B cell (primary cell): Measurements from ENCODE around the gene SPTBN1. TPM values are rescaled to one million over a fixed set of nuclear protein-coding genes. Genes with fewer than 3 reads are reported as not detected.

ENCODE experiments used
- ATAC-seq: fragments of 200-7000 bp; cut with Tn5 transposase; one replicate; pipeline ENCODE4 v1.10.0; 2021; ENCODE audit warnings: low read depth, mild to moderate bottlenecking, moderate number of reproducible peaks, moderate library complexity
- CTCF ChIA-PET: fragments of 350-600 bp; sonication (Branson Sonifier 250); formaldehyde crosslinking; loops from one replicate; lab custom pipeline; 2021; ENCODE audit warnings: antibody characterized with exemption, inconsistent platforms; lab: Charles Lee
- POLR2A ChIA-PET: fragments of 350-600 bp; sonication (Branson Sonifier 250); formaldehyde crosslinking; loops from one replicate; lab custom pipeline; 2021; ENCODE audit warnings: antibody characterized with exemption; lab: Charles Lee
- DNase-seq: peaks from one replicate; pipeline ENCODE4 v3.0.0; 2013
- H2AFZ ChIP-seq: 2 replicates; pipeline ENCODE4 v1.6.1; 2012; ENCODE audit warnings: mild to moderate bottlenecking, low read depth, low read length; ENCODE audit not compliant: insufficient read depth, poor library complexity, severe bottlenecking
- H3K27ac ChIP-seq, 2 donors: 1 replicate in 1 of 2; 2 replicates in 1 of 2; pipeline ENCODE4 v1.5.1; 2012 to 2013; ENCODE audit warnings: low read length in 2 of 2, mild to moderate bottlenecking in 2 of 2, moderate library complexity in 1 of 2
- H3K27me3 ChIP-seq, 4 experiments: fragments of 200-600 bp in 1 of 4; sonication (generic) in 1 of 4; replicated peaks in 1 of 4; 1 replicate in 2 of 4; 2 replicates in 2 of 4; pipeline versions ENCODE4 v1.6.1 to v1.7.0; 2013 to 2016; ENCODE audit warnings: low read length in 3 of 4, mild to moderate bottlenecking in 2 of 4, mixed read lengths in 1 of 4, moderate library complexity in 1 of 4; ENCODE audit not compliant: insufficient read depth in 4 of 4, control insufficient read depth in 3 of 4; ENCODE audit errors: control extremely low read depth in 1 of 4
- H3K36me3 ChIP-seq, 2 experiments: replicated peaks in 1 of 2; 1 replicate in 1 of 2; 2 replicates in 1 of 2; pipeline versions ENCODE4 v1.6.1 to v1.7.1; 2013; ENCODE audit warnings: low read length in 1 of 2; ENCODE audit not compliant: insufficient read depth in 2 of 2, control insufficient read depth in 1 of 2; ENCODE audit errors: control extremely low read depth in 1 of 2, extremely low read depth in 1 of 2
- H3K4me1 ChIP-seq, 2 donors: fragments of 200-600 bp in 1 of 2; sonication (generic) in 1 of 2; 1 replicate in 1 of 2; 2 replicates in 1 of 2; pipeline versions ENCODE4 v1.5.1 to v1.6.1; 2013 to 2017; ENCODE audit warnings: low read length in 2 of 2; ENCODE audit not compliant: control insufficient read depth in 2 of 2, insufficient read depth in 2 of 2
- H3K4me2 ChIP-seq: replicated peaks from 2 replicates; pipeline ENCODE3; 2012; ENCODE audit warnings: mild to moderate bottlenecking, low read depth, low read length; ENCODE audit not compliant: poor library complexity, severe bottlenecking
- H3K4me3 ChIP-seq, 5 experiments: fragments of 200-600 bp in 1 of 5; sonication (generic) in 1 of 5; 1 replicate in 3 of 5; 2 replicates in 2 of 5; pipeline versions ENCODE4 v1.5.1 to v1.7.0; 2011 to 2016; ENCODE audit warnings: low read length in 4 of 5, mild to moderate bottlenecking in 4 of 5, low read depth in 2 of 5, control low read depth in 1 of 5, moderate library complexity in 1 of 5; ENCODE audit not compliant: insufficient read depth in 1 of 5; ENCODE audit errors: control extremely low read depth in 1 of 5, extremely low read depth in 1 of 5
- H3K79me2 ChIP-seq: fragments of 200-600 bp; sonication (generic); one replicate; pipeline ENCODE4 v1.6.0; 2016; ENCODE audit warnings: low read length; ENCODE audit not compliant: control insufficient read depth, insufficient read depth
- H3K9ac ChIP-seq: fragments of 200-600 bp; sonication (generic); 2 replicates; pipeline ENCODE4 v1.6.1; 2017; ENCODE audit warnings: mild to moderate bottlenecking, low read length, moderate library complexity
- H3K9me3 ChIP-seq, 3 donors: one replicate each; pipeline versions ENCODE4 v1.6.1 to v1.7.1; 2013; ENCODE audit warnings: low read length in 2 of 3; ENCODE audit not compliant: control insufficient read depth in 2 of 3, insufficient read depth in 1 of 3; ENCODE audit errors: control extremely low read depth in 1 of 3
- H4K20me1 ChIP-seq: 2 replicates; pipeline ENCODE4 v1.6.0; 2012; ENCODE audit warnings: mild to moderate bottlenecking, low read length; ENCODE audit not compliant: insufficient read depth, control insufficient read depth, poor library complexity, severe bottlenecking
- H3K27ac Mint-ChIP-seq: one replicate; pipeline ENCODE4 v1.8.0; 2021; ENCODE audit warnings: mixed read lengths
- H3K27me3 Mint-ChIP-seq: one replicate; pipeline ENCODE4 v1.8.0; 2021; ENCODE audit warnings: mixed read lengths
- H3K4me1 Mint-ChIP-seq: one replicate; pipeline ENCODE4 v1.8.0; 2021; ENCODE audit warnings: mixed read lengths
- H3K4me3 Mint-ChIP-seq: one replicate; pipeline ENCODE4 v1.8.0; 2021; ENCODE audit warnings: mixed read lengths
- H3K9me3 Mint-ChIP-seq: one replicate; pipeline ENCODE4 v1.8.0; 2022; ENCODE audit warnings: mixed read lengths; ENCODE audit not compliant: insufficient read depth
- CTCF ChIP-seq: fragments of 200-600 bp; IDR thresholded peaks from one replicate; pipeline ENCODE4 v1.8.0; 2022; ENCODE audit warnings: antibody characterized with exemption, mild to moderate bottlenecking
- EZH2 ChIP-seq: IDR thresholded peaks from 2 replicates; pipeline ENCODE4 v1.6.1; 2012; ENCODE audit warnings: borderline replicate concordance, low read depth, mild to moderate bottlenecking, moderate library complexity, low read length; ENCODE audit not compliant: insufficient read depth, poor library complexity, severe bottlenecking
- WGBS: methylation state at CpG from one replicate; pipeline ENCODE4 v1.1.5; 2013; ENCODE audit warnings: missing lambda C conversion rate; ENCODE audit not compliant: insufficient coverage; 5-methylcytosine and 5-hydroxymethylcytosine counted together
- intact Hi-C: fragments of 100-400 bp; cut with micrococcal nuclease; formaldehyde crosslinking; loops from one replicate; pipeline ENCODE4 v1.10.0; 2022
- polyA plus RNA-seq: library from polyadenylated mRNA; depleted of rRNA; stranded (reverse); fragments of >200 nt; gene quantifications from 2 replicates; pipeline ENCODE4 v1.2.3, GENCODE V29; 2012
- total RNA-seq, 2 donors: library from RNA; stranded (reverse); fragments of 120-200 nt in 1 of 2; gene quantifications; 1 replicate in 1 of 2; 2 replicates in 1 of 2; pipeline versions ENCODE4 v1.2.3 to v1.2.4, GENCODE V29; 2013 to 2022

The SPTBN1 gene
- total and polyA plus RNA-seq, 2 donors (not counting 1 experiment from before 2014, with no cell fraction given), result 43.7 to 144 TPM

- peaks cover 86% of the 10 kb centered on the region for H3K4me1 Mint-ChIP-seq
- H3K27ac Mint-ChIP-seq, result peak overlapping the region; percentile 67
- H3K9me3 ChIP-seq, result no peaks in the 10 kb centered on the region
Measured at GRCh38 chr2:54565551-54565950, 109.4 kb downstream of the SPTBN1 start.

GRCh38 chr2:54566896-54567295 is 110.8 kb downstream of the SPTBN1 start:
- Mint-ChIP-seq H3K9me3 (no peaks in the 10 kb centered on the region), H3K4me3 (peak overlapping the region; percentile 32), H3K27me3 (no peaks in the 10 kb centered on the region), H3K27ac (peak overlapping the region; percentile 74), H3K4me1 (peaks cover 88% of the 10 kb centered on the region)
- DNase-seq, result no peak
- Histone ChIP-seq H3K79me2 (peaks cover 88% of the 10 kb centered on the region), H4K20me1 (no peaks in the 10 kb centered on the region), H3K4me2 (peak overlapping the region; percentile 45), H2AFZ (no peak overlapping the region), H3K27ac (peak overlapping the region; percentile 19 to 60), H3K4me3 (no peak overlapping the region), H3K9ac (no peak overlapping the region), H3K36me3 (peaks cover 0 to 3% of the 10 kb centered on the region in 2 experiments), H3K4me1 (peaks cover 85 to 90% of the 10 kb centered on the region in 2 donors), H3K9me3 (no peaks in the 10 kb centered on the region), H3K27me3 (no peaks in the 10 kb centered on the region)
- intact Hi-C loops, result no loop called here
- ChIA-PET CTCF (no interaction called here), POLR2A (no interaction called here)
- TF ChIP-seq CTCF (no peak), EZH2 (no peak)
- no peak for ATAC-seq
- WGBS, result 100% methylated on average over 1 of the region's 1 CpG

More at GRCh38 chr2:54565551-54565950, 109.4 kb downstream of the SPTBN1 start:
- Histone ChIP-seq H3K9ac (no peak overlapping the region), H2AFZ (no peak overlapping the region), H3K27ac (peak overlapping the region in 1 of 2 donors; percentile 35), H3K79me2 (peaks cover 87% of the 10 kb centered on the region), H4K20me1 (no peaks in the 10 kb centered on the region), H3K36me3 (peaks cover 0 to 3% of the 10 kb centered on the region in 2 experiments), H3K27me3 (no peaks in the 10 kb centered on the region), H3K4me1 (peaks cover 81 to 86% of the 10 kb centered on the region in 2 donors), H3K4me2 (peak overlapping the region; percentile 17), H3K4me3 (no peak overlapping the region)
- Mint-ChIP-seq H3K9me3 (no peaks in the 10 kb centered on the region), H3K4me3 (peak overlapping the region; percentile 51), H3K27me3 (no peaks in the 10 kb centered on the region)
- ATAC-seq (no peak), DNase-seq (no peak)
- TF ChIP-seq CTCF, result no peak
- no peak for TF ChIP-seq EZH2
- POLR2A ChIA-PET, result interaction anchor here (0.6 kb wide), 1 partner anchor 73 kb away, joined by 4 read pairs; no protein-coding TSS in a partner anchor
- CTCF ChIA-PET, result interaction anchor here (1.0 kb wide), 1 partner anchor 43 kb away, joined by 3 read pairs; no protein-coding TSS in a partner anchor
- intact Hi-C loops, result no loop called here
